KMS-11 (cell line): ENCODE measurements around the gene PVALB.

Experiments used
- H2AFZ ChIP-seq: fragments of 200-600 bp; sonication (generic); 2 replicates; pipeline ENCODE4 v1.6.1; 2016; ENCODE audit warnings: antibody characterized with exemption, mixed run types, low read depth
- H3K27ac ChIP-seq: fragments of 200-600 bp; sonication (generic); 2 replicates; pipeline ENCODE4 v1.6.1; 2016; ENCODE audit warnings: mild to moderate bottlenecking, mixed run types
- H3K27me3 ChIP-seq: fragments of 200-600 bp; sonication (generic); 2 replicates; pipeline ENCODE4 v1.6.1; 2017; ENCODE audit warnings: mild to moderate bottlenecking, low read depth, mixed run types, moderate library complexity; ENCODE audit not compliant: insufficient read depth
- H3K36me3 ChIP-seq: fragments of 200-600 bp; sonication (generic); 2 replicates; pipeline ENCODE4 v1.6.1; 2017; ENCODE audit warnings: mild to moderate bottlenecking, mixed run types; ENCODE audit not compliant: insufficient read depth
- H3K4me1 ChIP-seq: fragments of 200-600 bp; sonication (generic); 2 replicates; pipeline ENCODE4 v1.6.1; 2016; ENCODE audit warnings: mild to moderate bottlenecking, low read depth, mixed run types; ENCODE audit not compliant: poor library complexity, severe bottlenecking
- H3K4me2 ChIP-seq: fragments of 200-600 bp; sonication (generic); 2 replicates; pipeline ENCODE4 v1.7.0; 2016; ENCODE audit warnings: mild to moderate bottlenecking, mixed run types
- H3K4me3 ChIP-seq: fragments of 200-600 bp; sonication (generic); IDR thresholded peaks from 2 replicates; pipeline ENCODE4 v1.6.1; 2017; ENCODE audit warnings: low read depth, low read length, mixed read lengths; ENCODE audit not compliant: insufficient read depth
- H3K79me2 ChIP-seq: fragments of 200-600 bp; sonication (generic); 2 replicates; pipeline ENCODE4 v1.6.1; 2016; ENCODE audit warnings: low read depth, mixed run types; ENCODE audit not compliant: insufficient read depth
- H3K9ac ChIP-seq: fragments of 200-600 bp; sonication (generic); 2 replicates; pipeline ENCODE4 v1.6.1; 2016; ENCODE audit warnings: mild to moderate bottlenecking, mixed run types
- H4K20me1 ChIP-seq: fragments of 200-600 bp; sonication (generic); 2 replicates; pipeline ENCODE4 v1.6.1; 2016; ENCODE audit warnings: mild to moderate bottlenecking, mixed run types; ENCODE audit not compliant: insufficient read depth
- TF ChIP-seq, protein P1 (sequence below): fragments of 200-600 bp; sonication (generic); conservative IDR thresholded peaks from 2 replicates; pipeline ENCODE4 v1.6.1; 2017; ENCODE audit warnings: low read depth, mild to moderate bottlenecking, antibody characterized with exemption, low read length, moderate library complexity, mixed read lengths

The PVALB gene, protein sequence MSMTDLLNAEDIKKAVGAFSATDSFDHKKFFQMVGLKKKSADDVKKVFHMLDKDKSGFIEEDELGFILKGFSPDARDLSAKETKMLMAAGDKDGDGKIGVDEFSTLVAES

DNA sequence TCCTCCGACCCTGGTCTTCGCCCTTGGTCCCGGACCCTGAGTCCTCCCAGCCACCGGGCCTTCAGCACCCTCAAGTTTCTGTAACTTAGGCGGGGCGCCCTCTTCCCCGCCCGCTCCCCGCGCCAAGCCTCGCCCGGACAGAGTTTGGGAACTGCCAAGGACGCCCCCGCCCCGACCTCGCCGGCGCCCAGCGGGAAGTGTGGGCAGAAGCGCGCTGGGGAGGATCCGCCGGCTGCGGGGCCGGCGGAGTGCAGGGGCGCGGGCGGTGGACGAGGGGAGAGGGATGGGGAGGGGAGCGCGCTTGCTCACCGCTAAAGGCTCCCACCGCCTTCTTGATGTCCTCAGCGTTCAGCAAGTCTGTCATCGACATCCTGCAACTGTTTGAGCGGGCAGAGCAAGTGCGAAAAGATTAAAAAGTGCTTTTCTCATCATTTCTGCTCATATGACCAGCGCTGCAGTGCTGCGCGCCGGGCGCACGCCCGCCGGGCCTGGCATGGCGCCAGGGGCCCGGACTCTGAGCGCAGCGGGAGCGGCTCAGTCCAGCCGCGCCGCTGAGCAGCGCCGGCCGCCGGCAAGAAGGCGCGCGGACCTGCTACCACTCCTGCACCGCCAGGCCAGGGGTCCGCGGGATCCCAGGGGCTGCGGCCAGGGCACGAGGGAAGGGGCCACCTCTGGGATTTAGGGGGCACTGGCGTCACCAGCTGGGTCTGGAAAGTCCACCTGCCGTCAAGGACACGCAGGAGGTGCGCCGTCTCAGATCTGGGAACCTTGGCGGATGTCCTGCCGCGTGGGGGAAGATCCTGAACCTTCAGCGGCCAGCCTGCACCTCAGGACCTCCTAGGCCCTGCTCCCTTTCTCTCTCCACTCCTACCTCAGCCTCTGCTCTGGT lies at the start of gene PVALB:
Gene PVALB (minus strand): TSS at position 400 of the 889 bp plus-strand sequence. CDS start 30 bp downstream, at position 370.
- TF ChIP-seq, protein P1, sequence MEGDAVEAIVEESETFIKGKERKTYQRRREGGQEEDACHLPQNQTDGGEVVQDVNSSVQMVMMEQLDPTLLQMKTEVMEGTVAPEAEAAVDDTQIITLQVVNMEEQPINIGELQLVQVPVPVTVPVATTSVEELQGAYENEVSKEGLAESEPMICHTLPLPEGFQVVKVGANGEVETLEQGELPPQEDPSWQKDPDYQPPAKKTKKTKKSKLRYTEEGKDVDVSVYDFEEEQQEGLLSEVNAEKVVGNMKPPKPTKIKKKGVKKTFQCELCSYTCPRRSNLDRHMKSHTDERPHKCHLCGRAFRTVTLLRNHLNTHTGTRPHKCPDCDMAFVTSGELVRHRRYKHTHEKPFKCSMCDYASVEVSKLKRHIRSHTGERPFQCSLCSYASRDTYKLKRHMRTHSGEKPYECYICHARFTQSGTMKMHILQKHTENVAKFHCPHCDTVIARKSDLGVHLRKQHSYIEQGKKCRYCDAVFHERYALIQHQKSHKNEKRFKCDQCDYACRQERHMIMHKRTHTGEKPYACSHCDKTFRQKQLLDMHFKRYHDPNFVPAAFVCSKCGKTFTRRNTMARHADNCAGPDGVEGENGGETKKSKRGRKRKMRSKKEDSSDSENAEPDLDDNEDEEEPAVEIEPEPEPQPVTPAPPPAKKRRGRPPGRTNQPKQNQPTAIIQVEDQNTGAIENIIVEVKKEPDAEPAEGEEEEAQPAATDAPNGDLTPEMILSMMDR, result no peak
- no peaks in the 10 kb centered on the region for H3K79me2 ChIP-seq
- no peak within 1 kb of the TSS for H2AFZ ChIP-seq
- H3K9ac ChIP-seq, result no peak within 1 kb of the TSS
- H3K4me1 ChIP-seq, result no peaks in the 10 kb centered on the region
- no peaks in the 10 kb centered on the region for H3K36me3 ChIP-seq
- H4K20me1 ChIP-seq, result no peaks in the 10 kb centered on the region
- H3K27ac ChIP-seq, result no peak within 1 kb of the TSS
- H3K4me3 ChIP-seq, result no peak within 1 kb of the TSS
- H3K27me3 ChIP-seq, result peaks cover 80% of the 10 kb centered on the region
- no peak within 1 kb of the TSS for H3K4me2 ChIP-seq

DNA sequence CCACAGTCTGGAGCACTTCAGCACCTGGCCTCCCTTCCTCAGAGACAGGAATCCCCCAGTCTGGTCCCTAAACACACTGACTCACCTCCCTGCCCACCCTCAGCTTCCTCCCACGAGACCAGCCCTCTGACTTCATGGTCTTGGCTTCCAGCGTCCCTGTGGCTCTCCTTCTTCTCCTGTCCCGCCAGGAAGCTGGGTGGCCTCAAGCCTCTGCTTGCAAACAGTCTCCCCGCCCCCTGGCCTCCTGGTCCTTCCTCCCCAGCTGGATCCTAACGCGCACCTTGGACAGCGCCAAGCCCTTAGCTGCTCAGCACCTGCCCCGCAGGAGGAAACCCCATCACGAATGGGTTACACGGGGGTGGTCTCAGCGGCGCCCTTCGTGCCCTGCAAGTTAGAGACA lies 48.5 kb upstream of the PVALB start:
- TF ChIP-seq, protein P1, result no peak
- Histone ChIP-seq H3K79me2 (no peaks in the 10 kb centered on the region), H4K20me1 (no peaks in the 10 kb centered on the region), H3K4me3 (no peak overlapping the region), H3K4me1 (no peaks in the 10 kb centered on the region), H3K9ac (no peak overlapping the region), H2AFZ (no peak overlapping the region), H3K27ac (no peak overlapping the region), H3K27me3 (peaks cover 35% of the 10 kb centered on the region), H3K36me3 (no peaks in the 10 kb centered on the region), H3K4me2 (no peak overlapping the region)

DNA sequence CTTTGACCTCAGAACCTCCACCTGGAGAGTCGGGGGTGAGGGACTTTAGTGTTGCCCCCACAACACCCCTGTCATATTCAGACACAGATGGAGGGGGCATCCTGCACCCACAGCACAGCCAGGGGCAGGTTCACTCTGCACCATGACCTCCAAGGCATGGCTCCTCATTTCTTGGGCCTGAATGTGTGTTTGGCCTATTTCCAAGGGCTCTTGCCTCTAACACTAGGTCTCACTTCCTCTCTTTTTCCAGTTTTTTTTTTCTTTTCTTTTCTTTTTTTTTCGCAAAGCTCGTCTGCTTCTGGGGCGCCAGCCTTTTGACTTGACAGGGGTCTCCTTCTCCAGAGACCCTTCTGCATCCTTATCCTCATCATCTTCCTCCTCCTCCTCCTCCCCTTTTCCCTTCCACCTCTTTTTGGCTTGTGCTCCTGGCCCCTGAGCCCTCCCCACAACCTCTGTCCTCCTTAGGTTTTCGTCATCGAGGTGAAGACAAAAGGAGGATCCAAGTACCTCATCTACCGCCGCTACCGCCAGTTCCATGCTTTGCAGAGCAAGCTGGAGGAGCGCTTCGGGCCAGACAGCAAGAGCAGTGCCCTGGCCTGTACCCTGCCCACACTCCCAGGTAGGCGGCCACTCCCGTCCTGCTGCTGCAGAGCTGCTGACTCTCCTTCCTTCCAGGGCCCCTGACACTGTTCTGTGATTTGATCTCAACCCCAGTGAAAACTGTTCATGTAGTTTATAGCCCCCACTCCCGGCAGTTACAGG lies 47.8 kb upstream of the PVALB start:
- no peak overlapping the region for H3K4me3 ChIP-seq
- no peaks in the 10 kb centered on the region for H3K4me1 ChIP-seq
- H4K20me1 ChIP-seq, result no peaks in the 10 kb centered on the region
- no peak overlapping the region for H3K9ac ChIP-seq
- H3K27me3 ChIP-seq, result peaks cover 35% of the 10 kb centered on the region
- H3K79me2 ChIP-seq, result no peaks in the 10 kb centered on the region
- no peak overlapping the region for H2AFZ ChIP-seq
- TF ChIP-seq, protein P1, result no peak
- H3K27ac ChIP-seq, result no peak overlapping the region
- no peaks in the 10 kb centered on the region for H3K36me3 ChIP-seq
- no peak overlapping the region for H3K4me2 ChIP-seq

DNA sequence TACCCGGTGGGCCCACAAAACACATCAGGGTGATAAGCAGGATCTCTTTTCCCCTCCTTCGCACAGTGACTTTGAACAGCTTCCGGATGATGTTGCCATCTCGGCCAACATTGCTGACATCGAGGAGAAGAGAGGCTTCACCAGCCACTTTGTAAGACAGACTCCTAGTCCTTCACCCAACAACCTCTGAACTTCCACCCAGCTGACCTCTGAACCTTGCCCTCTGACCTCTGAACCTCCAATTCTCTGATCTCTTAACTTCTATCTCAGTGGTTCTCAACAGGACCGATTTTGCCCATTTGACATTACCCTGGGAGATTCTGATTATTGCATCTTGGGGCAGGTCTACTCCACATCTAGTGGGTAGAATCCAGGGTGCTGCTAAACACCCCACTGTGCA lies 47.1 kb upstream of the PVALB start:
- Histone ChIP-seq H2AFZ (no peak overlapping the region), H4K20me1 (no peaks in the 10 kb centered on the region), H3K4me2 (no peak overlapping the region), H3K79me2 (no peaks in the 10 kb centered on the region), H3K27me3 (peaks cover 30% of the 10 kb centered on the region), H3K4me1 (no peaks in the 10 kb centered on the region), H3K27ac (no peak overlapping the region), H3K9ac (no peak overlapping the region), H3K4me3 (no peak overlapping the region), H3K36me3 (no peaks in the 10 kb centered on the region)
- TF ChIP-seq, protein P1, result no peak
